Stimulated activated naive CD8-positive, alpha-beta T cell treated with anti-CD3 and anti-CD28 coated beads, Interleukin-15, amount 100 ng/mL, for 72 hours (primary cell): ENCODE results near the gene YAF2.
A peak's percentile ranks its signal among the peaks of the same experiment; 100 is the strongest.
"Not testable (repeated sequence)": the region's sequence is repeated elsewhere in the genome, so short reads cannot be mapped to it uniquely, and the experiment has no call there.

Experiments
- ATAC-seq: fragments of 150-1000 bp; cut with Tn5 transposase; 2 replicates; pipeline ENCODE4 v1.10.0; 2021; ENCODE audit warnings: mild to moderate bottlenecking, moderate library complexity
- DNase-seq, 2 donors: peaks; one replicate each; pipeline ENCODE4 v3.0.0; 2021 to 2022
- H3K27ac Mint-ChIP-seq, 2 donors: one replicate each; pipeline ENCODE4 v1.8.0; 2022; ENCODE audit warnings: mild to moderate bottlenecking in 2 of 2, mixed read lengths in 2 of 2, moderate library complexity in 2 of 2
- H3K27me3 Mint-ChIP-seq: one replicate; pipeline ENCODE4 v1.8.0; 2022; ENCODE audit warnings: mixed read lengths
- H3K4me1 Mint-ChIP-seq: one replicate; pipeline ENCODE4 v1.8.0; 2022; ENCODE audit warnings: mild to moderate bottlenecking, mixed read lengths
- H3K4me3 Mint-ChIP-seq, 2 donors: one replicate each; pipeline ENCODE4 v1.8.0; 2022; ENCODE audit warnings: mild to moderate bottlenecking in 2 of 2, mixed read lengths in 2 of 2, moderate library complexity in 1 of 2
- H3K9me3 Mint-ChIP-seq, 2 donors: one replicate each; pipeline ENCODE4 v1.8.0; 2022; ENCODE audit warnings: mixed read lengths in 2 of 2

The YAF2 gene

DNA sequence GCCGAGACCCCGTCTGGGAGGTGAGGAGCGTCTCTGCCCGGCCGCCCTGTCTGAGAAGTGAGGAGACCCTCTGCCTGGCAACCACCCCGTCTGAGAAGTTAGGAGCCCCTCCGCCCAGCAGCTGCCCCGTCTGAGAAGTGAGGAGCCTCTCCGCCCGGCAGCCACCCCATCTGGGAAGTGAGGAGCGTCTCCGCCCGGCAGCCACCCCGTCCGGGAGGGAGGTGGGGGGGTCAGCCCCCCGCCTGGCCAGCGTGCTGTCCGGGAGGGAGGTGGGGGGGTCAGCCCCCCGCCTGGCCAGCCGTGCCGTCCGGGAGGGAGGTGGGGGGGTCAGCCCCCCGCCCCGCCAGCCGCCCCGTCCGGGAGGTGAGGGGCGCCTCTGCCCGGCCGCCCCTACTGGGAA lies 10.5 kb downstream of the YAF2 start:
- H3K4me3 Mint-ChIP-seq, ATAC-seq, H3K9me3 Mint-ChIP-seq, DNase-seq, H3K27ac Mint-ChIP-seq, H3K27me3 Mint-ChIP-seq: not testable (repeated sequence)
- peaks cover 24% of the 10 kb centered on the region for H3K4me1 Mint-ChIP-seq

- not testable (repeated sequence) for H3K9me3 Mint-ChIP-seq
These were observed 13.5 kb downstream of the YAF2 start for GRCh38 chr12:42224501-42224900.

GRCh38 chr12:42222724-42223123 lies 15.3 kb downstream of the YAF2 start:
- no peak overlapping the region for H3K4me3 Mint-ChIP-seq
- DNase-seq, result no peak
- no peak for ATAC-seq
- H3K27ac Mint-ChIP-seq, result no peak overlapping the region
- H3K4me1 Mint-ChIP-seq, result peaks cover 24% of the 10 kb centered on the region
- no peaks in the 10 kb centered on the region for H3K27me3 Mint-ChIP-seq
- no peaks in the 10 kb centered on the region for H3K9me3 Mint-ChIP-seq

More at GRCh38 chr12:42224501-42224900, 13.5 kb downstream of the YAF2 start:
- H3K4me3 Mint-ChIP-seq, DNase-seq, ATAC-seq, H3K27me3 Mint-ChIP-seq, H3K27ac Mint-ChIP-seq: not testable (repeated sequence)
- H3K4me1 Mint-ChIP-seq, result peaks cover 24% of the 10 kb centered on the region

DNA sequence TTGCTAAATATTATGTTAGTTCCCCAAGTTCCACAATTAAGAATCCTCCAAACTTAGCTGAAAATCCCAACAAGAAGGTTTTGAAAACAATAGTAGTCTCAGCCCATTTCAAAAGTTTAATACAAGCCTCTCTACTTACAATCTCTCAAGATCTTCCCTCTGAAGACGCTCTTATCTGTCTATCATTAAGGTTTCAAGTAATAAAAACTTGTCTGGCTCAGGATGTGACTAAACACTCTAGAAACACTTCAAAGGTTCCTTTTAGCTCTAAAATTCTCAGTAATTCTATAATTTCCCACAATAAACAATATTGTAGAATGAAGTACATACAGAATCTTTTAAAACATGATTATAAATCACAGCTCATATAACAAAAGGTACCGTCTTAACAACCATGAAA lies 16.3 kb downstream of the YAF2 start:
- ATAC-seq, result no peak
- H3K4me3 Mint-ChIP-seq, result no peak overlapping the region
- peaks cover 27% of the 10 kb centered on the region for H3K4me1 Mint-ChIP-seq
- no peak for DNase-seq
- no peaks in the 10 kb centered on the region for H3K9me3 Mint-ChIP-seq
- H3K27ac Mint-ChIP-seq, result no peak overlapping the region
- H3K27me3 Mint-ChIP-seq, result no peaks in the 10 kb centered on the region

GRCh38 chr12:42217656-42218055 lies 20.4 kb downstream of the YAF2 start:
- DNase-seq (no peak), ATAC-seq (no peak)
- H3K4me3 Mint-ChIP-seq, result no peak overlapping the region

GRCh38 chr12:42216737-42217136 lies 21.3 kb downstream of the YAF2 start:
- Mint-ChIP-seq H3K27me3 (no peaks in the 10 kb centered on the region), H3K4me3 (no peak overlapping the region), H3K27ac (peak overlapping the region; percentile 21 to 33), H3K9me3 (no peaks in the 10 kb centered on the region), H3K4me1 (peaks cover 25% of the 10 kb centered on the region)
- no peak for ATAC-seq
- no peak for DNase-seq

More at GRCh38 chr12:42217656-42218055, 20.4 kb downstream of the YAF2 start:
- no peak overlapping the region for H3K27ac Mint-ChIP-seq
- H3K9me3 Mint-ChIP-seq, result no peaks in the 10 kb centered on the region
- H3K27me3 Mint-ChIP-seq, result no peaks in the 10 kb centered on the region
- H3K4me1 Mint-ChIP-seq, result peaks cover 32% of the 10 kb centered on the region

- DNase-seq, ATAC-seq, H3K4me3 Mint-ChIP-seq, H3K9me3 Mint-ChIP-seq, H3K27ac Mint-ChIP-seq, H3K27me3 Mint-ChIP-seq: not testable (repeated sequence)
- H3K4me1 Mint-ChIP-seq, result peaks cover 16% of the 10 kb centered on the region
These were observed 22.3 kb downstream of the YAF2 start for GRCh38 chr12:42215759-42216158.

DNA sequence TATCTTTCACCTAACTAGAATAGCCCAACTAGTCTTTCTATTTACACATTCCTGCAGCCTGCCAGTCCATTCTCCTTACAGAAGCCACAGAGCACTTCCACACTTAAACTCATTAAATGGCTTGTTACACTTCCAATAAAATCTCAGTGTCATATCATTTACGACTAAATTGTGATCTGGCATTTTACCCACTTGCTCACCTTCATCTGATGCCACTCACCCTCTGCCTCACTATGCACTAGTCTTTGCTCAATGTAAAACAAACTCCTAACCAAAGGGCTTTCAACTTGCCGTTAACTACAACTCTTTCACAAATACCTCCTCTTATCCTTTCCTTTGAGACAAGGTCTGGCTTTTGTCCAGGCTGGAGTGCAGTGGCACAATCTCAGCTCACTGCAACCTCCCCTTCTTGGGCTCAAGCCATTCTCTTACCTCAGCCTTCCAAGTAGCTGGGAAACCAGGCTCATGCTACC lies 24.1 kb downstream of the YAF2 start:
- ATAC-seq (no peak), DNase-seq (no peak)
- Mint-ChIP-seq H3K27ac (no peak overlapping the region), H3K4me3 (no peak overlapping the region), H3K4me1 (peaks cover 16% of the 10 kb centered on the region), H3K27me3 (no peaks in the 10 kb centered on the region), H3K9me3 (no peaks in the 10 kb centered on the region)

DNA sequence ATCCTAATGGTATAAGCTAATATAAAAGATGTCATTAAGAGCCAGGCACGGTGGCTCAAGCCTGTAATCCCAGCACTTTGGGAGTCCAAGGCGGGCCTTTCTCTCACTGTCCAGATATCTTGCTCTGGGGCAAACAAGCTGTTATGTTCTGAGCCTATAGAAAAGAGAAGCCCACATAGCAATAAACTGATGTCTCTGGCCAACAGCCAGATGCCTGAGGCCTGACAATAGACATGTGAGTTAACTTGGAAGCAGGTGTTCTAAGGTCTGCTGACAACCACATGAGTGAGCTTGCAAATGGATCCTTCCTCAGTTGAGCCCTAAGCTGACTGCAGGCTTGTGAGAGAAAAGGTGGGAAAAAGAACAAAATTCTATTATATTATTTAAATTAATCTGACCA lies 25.0 kb downstream of the YAF2 start:
- DNase-seq, result no peak
- H3K27ac Mint-ChIP-seq, result no peak overlapping the region
- H3K9me3 Mint-ChIP-seq, result no peaks in the 10 kb centered on the region
- no peaks in the 10 kb centered on the region for H3K27me3 Mint-ChIP-seq
- no peak overlapping the region for H3K4me3 Mint-ChIP-seq
- ATAC-seq, result no peak
- H3K4me1 Mint-ChIP-seq, result peaks cover 21% of the 10 kb centered on the region

DNA sequence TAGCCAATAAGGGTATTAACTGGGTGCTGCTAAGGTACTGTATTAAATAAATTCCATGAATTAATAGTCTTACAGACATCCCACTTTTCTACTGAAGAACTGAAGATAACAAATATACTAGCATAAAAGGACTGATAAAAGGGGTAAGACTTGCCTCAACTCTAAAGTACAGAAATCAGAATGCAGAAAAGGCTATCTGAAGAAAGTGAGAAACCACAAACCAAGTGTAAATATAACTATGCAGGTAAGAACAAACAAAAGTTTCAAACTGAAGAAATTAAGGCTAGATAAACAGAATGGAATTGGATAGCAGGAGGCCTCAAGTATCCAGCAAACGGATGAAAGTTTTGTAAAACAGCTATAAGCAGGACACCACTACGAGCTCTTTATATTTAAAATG lies 29.5 kb downstream of the YAF2 start:
- no peak for ATAC-seq
- Mint-ChIP-seq H3K9me3 (no peaks in the 10 kb centered on the region), H3K4me1 (peaks cover 6% of the 10 kb centered on the region), H3K27me3 (no peaks in the 10 kb centered on the region), H3K4me3 (no peak overlapping the region), H3K27ac (no peak overlapping the region)
- DNase-seq, result no peak

DNA sequence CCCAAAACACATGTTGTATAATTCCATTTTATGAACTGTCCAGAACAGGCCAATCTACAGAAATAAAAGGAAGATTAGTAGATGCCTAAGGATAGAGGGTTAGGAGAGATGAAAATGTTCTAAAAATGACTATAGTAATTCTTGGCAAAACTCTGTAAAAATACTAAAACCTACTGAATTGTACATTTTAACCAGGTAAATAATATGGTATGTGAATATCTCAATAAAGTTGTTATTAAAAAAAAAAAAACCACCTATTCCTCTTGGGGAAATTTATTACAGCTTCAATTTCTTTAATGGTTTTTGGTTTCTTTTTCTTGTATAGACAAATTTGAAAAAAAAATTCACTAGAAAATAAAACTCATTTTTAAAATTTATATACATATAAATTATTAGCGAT lies 33.2 kb downstream of the YAF2 start:
- H3K27me3 Mint-ChIP-seq, result no peaks in the 10 kb centered on the region
- no peak for DNase-seq
- peaks cover 6% of the 10 kb centered on the region for H3K4me1 Mint-ChIP-seq
- ATAC-seq, result no peak
- H3K27ac Mint-ChIP-seq, result no peak overlapping the region
- H3K9me3 Mint-ChIP-seq, result no peaks in the 10 kb centered on the region
- H3K4me3 Mint-ChIP-seq, result no peak overlapping the region

DNA sequence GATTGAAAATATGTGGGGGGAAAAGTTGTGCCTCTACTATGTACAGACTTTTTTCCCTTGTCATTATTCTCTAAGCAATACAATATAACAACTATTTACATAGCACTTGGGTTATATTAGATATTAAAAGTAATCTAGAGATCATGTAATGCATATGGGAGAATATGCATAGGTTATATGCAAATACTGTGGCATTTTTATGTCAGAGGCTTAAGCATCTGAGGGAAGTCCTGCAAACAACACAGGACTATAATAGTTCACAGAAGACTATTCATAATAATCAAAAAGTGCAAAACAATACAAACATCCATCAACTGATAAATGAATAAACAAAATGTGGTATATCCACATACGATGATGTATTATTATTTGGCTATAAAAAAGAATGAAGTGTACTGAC lies 33.7 kb downstream of the YAF2 start:
- DNase-seq, result no peak
- no peak for ATAC-seq
- H3K9me3 Mint-ChIP-seq, result no peaks in the 10 kb centered on the region
- H3K4me3 Mint-ChIP-seq, result no peak overlapping the region
- H3K4me1 Mint-ChIP-seq, result peaks cover 6% of the 10 kb centered on the region
- H3K27me3 Mint-ChIP-seq, result no peaks in the 10 kb centered on the region
- no peak overlapping the region for H3K27ac Mint-ChIP-seq

- no peaks in the 10 kb centered on the region for H3K27me3 Mint-ChIP-seq
- no peak for ATAC-seq
- no peaks in the 10 kb centered on the region for H3K4me1 Mint-ChIP-seq
- no peak overlapping the region for H3K4me3 Mint-ChIP-seq
- H3K9me3 Mint-ChIP-seq, result no peaks in the 10 kb centered on the region
- DNase-seq, result no peak
- no peak overlapping the region for H3K27ac Mint-ChIP-seq
These were observed 37.0 kb downstream of the YAF2 start for GRCh38 chr12:42201063-42201462.

GRCh38 chr12:42199007-42199406 lies 39.0 kb downstream of the YAF2 start:
- Mint-ChIP-seq H3K27ac (no peak overlapping the region), H3K4me3 (no peak overlapping the region), H3K9me3 (no peaks in the 10 kb centered on the region), H3K27me3 (no peaks in the 10 kb centered on the region), H3K4me1 (peaks cover 8% of the 10 kb centered on the region)
- ATAC-seq (no peak), DNase-seq (no peak)

- Mint-ChIP-seq H3K27me3 (no peaks in the 10 kb centered on the region), H3K27ac (no peak overlapping the region), H3K4me1 (peaks cover 8% of the 10 kb centered on the region), H3K9me3 (no peaks in the 10 kb centered on the region), H3K4me3 (no peak overlapping the region)
- ATAC-seq, result no peak
- DNase-seq, result no peak
These were observed 41.1 kb downstream of the YAF2 start for GRCh38 chr12:42196723-42197603.

DNA sequence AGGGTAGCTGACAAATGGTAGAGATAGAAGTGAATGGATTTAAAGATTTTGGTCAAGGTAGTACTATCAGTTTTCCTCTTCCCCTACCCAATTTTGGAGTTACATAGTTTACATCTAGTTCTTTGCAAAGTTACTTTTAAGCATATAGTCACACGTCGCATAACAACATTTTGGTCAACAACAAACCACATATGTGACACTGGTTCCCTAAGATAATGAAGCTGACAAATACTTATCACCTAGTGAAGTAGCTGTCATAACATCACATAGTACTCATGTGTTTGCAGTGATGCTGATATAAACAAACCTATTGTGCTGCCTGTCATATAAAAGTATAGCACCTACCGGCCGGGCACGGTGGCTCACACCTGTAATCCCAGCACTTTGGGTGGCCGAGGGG lies 45.4 kb downstream of the YAF2 start:
- Mint-ChIP-seq H3K4me3 (no peak overlapping the region), H3K9me3 (no peaks in the 10 kb centered on the region), H3K4me1 (peaks cover 8% of the 10 kb centered on the region), H3K27ac (no peak overlapping the region), H3K27me3 (no peaks in the 10 kb centered on the region)
- DNase-seq, result no peak
- ATAC-seq, result no peak

DNA sequence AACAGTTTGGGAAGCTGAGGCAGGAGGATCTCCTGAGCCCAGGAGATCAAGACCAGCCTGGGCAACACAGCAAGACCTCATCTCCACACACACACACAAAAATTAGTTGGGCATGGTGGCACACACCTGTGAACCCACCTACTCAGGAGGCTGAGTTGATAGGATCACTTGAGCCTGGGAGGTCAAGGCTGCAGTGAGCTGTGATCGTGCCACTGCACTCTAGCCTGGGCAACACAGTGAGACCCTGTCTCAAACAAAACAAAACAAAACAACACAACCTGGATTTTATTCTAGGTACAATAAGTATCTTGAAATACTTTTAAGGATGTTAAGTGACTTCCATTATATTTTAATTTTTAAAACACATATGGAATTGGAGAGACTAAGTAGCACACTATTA lies 45.8 kb downstream of the YAF2 start:
- Mint-ChIP-seq H3K4me3 (no peak overlapping the region), H3K4me1 (peaks cover 8% of the 10 kb centered on the region), H3K9me3 (no peaks in the 10 kb centered on the region), H3K27ac (no peak overlapping the region), H3K27me3 (no peaks in the 10 kb centered on the region)
- no peak for DNase-seq
- no peak for ATAC-seq
